GM12878 (cell line): ENCODE results near the gene SLC39A13. TPM values are rescaled to one million over a fixed set of nuclear protein-coding genes. Genes with fewer than 3 reads are reported as not detected.

Source experiments
- BRCA1 ChIP-seq: IDR thresholded peaks from 2 replicates; pipeline ENCODE4 v1.6.1; 2011; ENCODE audit warnings: low read depth, low read length, improper control_type of control experiment
- CBX3 ChIP-seq: fragments of 200-600 bp; sonication (generic); IDR thresholded peaks from 2 replicates; pipeline ENCODE4 v1.6.1; 2016; ENCODE audit warnings: low read depth, borderline replicate concordance
- IRF4 ChIP-seq: IDR thresholded peaks from 2 replicates; pipeline ENCODE4 v1.6.1; 2011; ENCODE audit warnings: low read depth, low read length
- MEF2B ChIP-seq: fragments of 450-650 bp; IDR thresholded peaks from 2 replicates; pipeline ENCODE4 v1.6.1; 2018; ENCODE audit warnings: mild to moderate bottlenecking, moderate library complexity; ENCODE audit not compliant: partially characterized antibody, poor library complexity, severe bottlenecking
- NFYA ChIP-seq: IDR thresholded peaks from 2 replicates; pipeline ENCODE4 v1.6.1; 2011; ENCODE audit warnings: low read depth, mild to moderate bottlenecking, low read length, improper control_type of control experiment, borderline replicate concordance
- PAX8 ChIP-seq: fragments of 450-650 bp; IDR thresholded peaks from 2 replicates; pipeline ENCODE4 v1.6.1; 2017; ENCODE audit warnings: mild to moderate bottlenecking, moderate library complexity
- PML ChIP-seq: IDR thresholded peaks from 2 replicates; pipeline ENCODE4 v1.6.1; 2012; ENCODE audit warnings: low read length, inconsistent platforms
- POU2F2 ChIP-seq: IDR thresholded peaks from 3 replicates; pipeline ENCODE4 v1.6.1; 2011; ENCODE audit warnings: low read depth, mild to moderate bottlenecking, low read length, borderline replicate concordance
- RAD21 ChIP-seq: IDR thresholded peaks from 2 replicates; pipeline ENCODE4 v1.6.1; 2011; ENCODE audit warnings: mild to moderate bottlenecking, low read depth, low read length, moderate library complexity; ENCODE audit not compliant: insufficient read depth
- SMARCA5 ChIP-seq: fragments of 450-650 bp; IDR thresholded peaks from 2 replicates; pipeline ENCODE4 v1.6.1; 2017; ENCODE audit warnings: mild to moderate bottlenecking
- ZSCAN29 ChIP-seq: fragments of 450-650 bp; IDR thresholded peaks from 2 replicates; pipeline ENCODE4 v1.6.1; 2017; ENCODE audit warnings: mild to moderate bottlenecking, moderate library complexity
- polyA plus RNA-seq, 11 experiments: library from polyadenylated mRNA; depleted of rRNA in 4 of 11; unstranded in 6 of 11; stranded (reverse) in 5 of 11; fragments of >200 nt; fragmentation: Nextera tagmentation in 4 of 11; fragmentation: Illumina TruSeq in 1 of 11; extraction: Ambion mirVana in 4 of 11; extraction: Trizol in 1 of 11; gene quantifications; 1 replicate in 1 of 11; 2 replicates in 10 of 11; pipeline versions ENCODE4 v1.2.1 to v1.2.3, GENCODE V29; 2011 to 2016; ENCODE audit warnings: inconsistent platforms in 2 of 11, missing spikeins in 2 of 11, low read depth in 1 of 11
- total RNA-seq, 4 experiments: library from RNA; depleted of rRNA in 3 of 4; stranded (reverse); fragments of >200 nt in 3 of 4; fragmentation: Illumina TruSeq in 1 of 4; extraction: Trizol in 1 of 4; gene quantifications; 2 replicates each; pipeline versions ENCODE4 v1.2.1 to v1.2.3, GENCODE V29; 2013 to 2021
- TF ChIP-seq, protein P1 (sequence below): fragments of 450-650 bp; IDR thresholded peaks from 2 replicates; pipeline ENCODE4 v1.6.1; 2018; ENCODE audit warnings: borderline replicate concordance, mild to moderate bottlenecking; ENCODE audit not compliant: partially characterized antibody
- TF ChIP-seq, protein P2 (sequence below): fragments of 450-650 bp; IDR thresholded peaks from 2 replicates; pipeline ENCODE4 v1.6.1; 2016; ENCODE audit warnings: mild to moderate bottlenecking, moderate library complexity, borderline replicate concordance
- TF ChIP-seq, protein P3 (sequence below), 3 experiments: IDR thresholded peaks in 2 of 3; conservative IDR thresholded peaks in 1 of 3; 2 replicates each; pipeline ENCODE4 v1.5.1; 2011; ENCODE audit warnings: low read depth in 3 of 3, low read length in 3 of 3, mild to moderate bottlenecking in 3 of 3, control low read depth in 2 of 3, moderate library complexity in 2 of 3, inconsistent platforms in 1 of 3, mixed read lengths in 1 of 3; ENCODE audit not compliant: control insufficient read depth in 2 of 3, insufficient read depth in 1 of 3; ENCODE audit errors: extremely low read depth in 1 of 3
- TF ChIP-seq, protein P4 (sequence below): IDR thresholded peaks from 2 replicates; pipeline ENCODE4 v1.6.1; 2012; ENCODE audit warnings: low read depth, low read length, improper control_type of control experiment
- TF ChIP-seq, protein P5 (sequence below): IDR thresholded peaks from 2 replicates; pipeline ENCODE4 v1.6.1; 2011; ENCODE audit warnings: borderline replicate concordance, low read depth, mild to moderate bottlenecking, moderate library complexity, low read length; ENCODE audit not compliant: insufficient read depth, poor library complexity, severe bottlenecking
- TF ChIP-seq, protein P6 (sequence below): IDR thresholded peaks from 2 replicates; pipeline ENCODE4 v1.6.1; 2012; ENCODE audit warnings: low read depth, low read length, improper control_type of control experiment

Gene SLC39A13
- total and polyA plus RNA-seq, 10 of the 15 experiments (the other 5 are each of a cell fraction or from before 2014, with no cell fraction given) = 0.23 to 19.8 (median 6.3) TPM

DNA sequence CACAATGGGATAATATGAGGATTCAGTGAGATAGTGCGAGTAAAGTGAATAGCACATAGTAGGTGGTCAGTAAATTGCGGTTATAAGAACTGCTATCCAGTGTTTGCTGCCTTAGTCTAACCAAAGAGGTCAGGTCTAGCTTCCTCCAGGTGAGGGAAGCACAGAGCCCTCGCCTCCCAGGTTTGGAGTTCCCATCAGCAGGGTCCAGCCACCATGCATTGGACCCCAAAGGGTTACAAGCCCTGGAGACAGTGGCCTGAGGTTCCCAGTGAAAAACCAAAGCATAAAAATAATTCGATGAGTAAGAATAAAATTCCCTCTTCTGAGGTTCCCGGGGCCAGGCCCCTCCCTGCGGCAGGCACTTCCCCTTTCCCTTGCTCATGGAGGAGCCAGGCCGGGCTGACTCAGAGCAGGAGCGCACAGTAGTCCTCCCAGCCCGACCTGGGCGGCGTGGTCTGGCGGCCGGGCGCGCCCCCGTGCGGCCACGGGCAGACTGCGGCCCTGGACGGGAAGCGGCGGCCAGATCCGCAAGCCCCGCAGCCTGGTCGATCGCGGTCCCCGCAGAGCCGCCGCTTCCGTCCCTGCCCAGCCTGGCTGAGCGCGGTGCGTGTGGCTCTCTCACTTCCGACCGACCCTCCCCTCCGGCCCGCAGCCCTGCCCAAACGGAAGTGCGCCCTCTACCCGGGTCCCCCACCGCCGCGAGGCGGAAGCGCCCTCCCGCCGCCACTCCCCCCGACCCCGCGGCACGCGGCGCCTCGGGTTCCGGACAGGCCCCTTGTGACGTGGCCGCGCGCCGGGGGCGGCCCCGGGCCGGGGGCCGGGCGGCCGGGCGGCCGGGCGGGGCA is at the start of gene SLC39A13 (continued):
- TF ChIP-seq RAD21 (peak; percentile 87), PML (no peak; the same call in 1 of the 2 replicates), MEF2B (peak; percentile 68), ZSCAN29 (peak; percentile 92), IRF4 (no peak), SMARCA5 (peak; percentile 99), CBX3 (no peak), POU2F2 (peak; percentile 75; the same call in 2 of the 3 replicates), NFYA (no peak), PAX8 (no peak), BRCA1 (no peak)
- TF ChIP-seq, protein P1, sequence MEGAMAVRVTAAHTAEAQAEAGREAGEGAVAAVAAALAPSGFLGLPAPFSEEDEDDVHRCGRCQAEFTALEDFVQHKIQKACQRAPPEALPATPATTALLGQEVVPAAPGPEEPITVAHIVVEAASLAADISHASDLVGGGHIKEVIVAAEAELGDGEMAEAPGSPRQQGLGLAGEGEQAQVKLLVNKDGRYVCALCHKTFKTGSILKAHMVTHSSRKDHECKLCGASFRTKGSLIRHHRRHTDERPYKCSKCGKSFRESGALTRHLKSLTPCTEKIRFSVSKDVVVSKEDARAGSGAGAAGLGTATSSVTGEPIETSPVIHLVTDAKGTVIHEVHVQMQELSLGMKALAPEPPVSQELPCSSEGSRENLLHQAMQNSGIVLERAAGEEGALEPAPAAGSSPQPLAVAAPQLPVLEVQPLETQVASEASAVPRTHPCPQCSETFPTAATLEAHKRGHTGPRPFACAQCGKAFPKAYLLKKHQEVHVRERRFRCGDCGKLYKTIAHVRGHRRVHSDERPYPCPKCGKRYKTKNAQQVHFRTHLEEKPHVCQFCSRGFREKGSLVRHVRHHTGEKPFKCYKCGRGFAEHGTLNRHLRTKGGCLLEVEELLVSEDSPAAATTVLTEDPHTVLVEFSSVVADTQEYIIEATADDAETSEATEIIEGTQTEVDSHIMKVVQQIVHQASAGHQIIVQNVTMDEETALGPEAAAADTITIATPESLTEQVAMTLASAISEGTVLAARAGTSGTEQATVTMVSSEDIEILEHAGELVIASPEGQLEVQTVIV = peak; percentile 56
- TF ChIP-seq, protein P2, sequence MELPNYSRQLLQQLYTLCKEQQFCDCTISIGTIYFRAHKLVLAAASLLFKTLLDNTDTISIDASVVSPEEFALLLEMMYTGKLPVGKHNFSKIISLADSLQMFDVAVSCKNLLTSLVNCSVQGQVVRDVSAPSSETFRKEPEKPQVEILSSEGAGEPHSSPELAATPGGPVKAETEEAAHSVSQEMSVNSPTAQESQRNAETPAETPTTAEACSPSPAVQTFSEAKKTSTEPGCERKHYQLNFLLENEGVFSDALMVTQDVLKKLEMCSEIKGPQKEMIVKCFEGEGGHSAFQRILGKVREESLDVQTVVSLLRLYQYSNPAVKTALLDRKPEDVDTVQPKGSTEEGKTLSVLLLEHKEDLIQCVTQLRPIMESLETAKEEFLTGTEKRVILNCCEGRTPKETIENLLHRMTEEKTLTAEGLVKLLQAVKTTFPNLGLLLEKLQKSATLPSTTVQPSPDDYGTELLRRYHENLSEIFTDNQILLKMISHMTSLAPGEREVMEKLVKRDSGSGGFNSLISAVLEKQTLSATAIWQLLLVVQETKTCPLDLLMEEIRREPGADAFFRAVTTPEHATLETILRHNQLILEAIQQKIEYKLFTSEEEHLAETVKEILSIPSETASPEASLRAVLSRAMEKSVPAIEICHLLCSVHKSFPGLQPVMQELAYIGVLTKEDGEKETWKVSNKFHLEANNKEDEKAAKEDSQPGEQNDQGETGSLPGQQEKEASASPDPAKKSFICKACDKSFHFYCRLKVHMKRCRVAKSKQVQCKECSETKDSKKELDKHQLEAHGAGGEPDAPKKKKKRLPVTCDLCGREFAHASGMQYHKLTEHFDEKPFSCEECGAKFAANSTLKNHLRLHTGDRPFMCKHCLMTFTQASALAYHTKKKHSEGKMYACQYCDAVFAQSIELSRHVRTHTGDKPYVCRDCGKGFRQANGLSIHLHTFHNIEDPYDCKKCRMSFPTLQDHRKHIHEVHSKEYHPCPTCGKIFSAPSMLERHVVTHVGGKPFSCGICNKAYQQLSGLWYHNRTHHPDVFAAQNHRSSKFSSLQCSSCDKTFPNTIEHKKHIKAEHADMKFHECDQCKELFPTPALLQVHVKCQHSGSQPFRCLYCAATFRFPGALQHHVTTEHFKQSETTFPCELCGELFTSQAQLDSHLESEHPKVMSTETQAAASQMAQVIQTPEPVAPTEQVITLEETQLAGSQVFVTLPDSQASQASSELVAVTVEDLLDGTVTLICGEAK = peak; percentile 96
- TF ChIP-seq, protein P3, sequence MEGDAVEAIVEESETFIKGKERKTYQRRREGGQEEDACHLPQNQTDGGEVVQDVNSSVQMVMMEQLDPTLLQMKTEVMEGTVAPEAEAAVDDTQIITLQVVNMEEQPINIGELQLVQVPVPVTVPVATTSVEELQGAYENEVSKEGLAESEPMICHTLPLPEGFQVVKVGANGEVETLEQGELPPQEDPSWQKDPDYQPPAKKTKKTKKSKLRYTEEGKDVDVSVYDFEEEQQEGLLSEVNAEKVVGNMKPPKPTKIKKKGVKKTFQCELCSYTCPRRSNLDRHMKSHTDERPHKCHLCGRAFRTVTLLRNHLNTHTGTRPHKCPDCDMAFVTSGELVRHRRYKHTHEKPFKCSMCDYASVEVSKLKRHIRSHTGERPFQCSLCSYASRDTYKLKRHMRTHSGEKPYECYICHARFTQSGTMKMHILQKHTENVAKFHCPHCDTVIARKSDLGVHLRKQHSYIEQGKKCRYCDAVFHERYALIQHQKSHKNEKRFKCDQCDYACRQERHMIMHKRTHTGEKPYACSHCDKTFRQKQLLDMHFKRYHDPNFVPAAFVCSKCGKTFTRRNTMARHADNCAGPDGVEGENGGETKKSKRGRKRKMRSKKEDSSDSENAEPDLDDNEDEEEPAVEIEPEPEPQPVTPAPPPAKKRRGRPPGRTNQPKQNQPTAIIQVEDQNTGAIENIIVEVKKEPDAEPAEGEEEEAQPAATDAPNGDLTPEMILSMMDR (IDR thresholded peaks at IDR 0.05 in 2 of 3, conservative IDR thresholded peaks at IDR 0.05 in 1 of 3; ENCODE audit: control insufficient read depth in 2 of 3, extremely low read depth in 1 of 3, insufficient read depth in 1 of 3, low read depth in 3 of 3, low read length in 3 of 3) = peak; percentile 71 to 96 (median 79); a peak in 4 of 6 replicates
- TF ChIP-seq, protein P4, sequence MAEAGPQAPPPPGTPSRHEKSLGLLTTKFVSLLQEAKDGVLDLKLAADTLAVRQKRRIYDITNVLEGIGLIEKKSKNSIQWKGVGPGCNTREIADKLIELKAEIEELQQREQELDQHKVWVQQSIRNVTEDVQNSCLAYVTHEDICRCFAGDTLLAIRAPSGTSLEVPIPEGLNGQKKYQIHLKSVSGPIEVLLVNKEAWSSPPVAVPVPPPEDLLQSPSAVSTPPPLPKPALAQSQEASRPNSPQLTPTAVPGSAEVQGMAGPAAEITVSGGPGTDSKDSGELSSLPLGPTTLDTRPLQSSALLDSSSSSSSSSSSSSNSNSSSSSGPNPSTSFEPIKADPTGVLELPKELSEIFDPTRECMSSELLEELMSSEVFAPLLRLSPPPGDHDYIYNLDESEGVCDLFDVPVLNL = no peak
- TF ChIP-seq, protein P5, sequence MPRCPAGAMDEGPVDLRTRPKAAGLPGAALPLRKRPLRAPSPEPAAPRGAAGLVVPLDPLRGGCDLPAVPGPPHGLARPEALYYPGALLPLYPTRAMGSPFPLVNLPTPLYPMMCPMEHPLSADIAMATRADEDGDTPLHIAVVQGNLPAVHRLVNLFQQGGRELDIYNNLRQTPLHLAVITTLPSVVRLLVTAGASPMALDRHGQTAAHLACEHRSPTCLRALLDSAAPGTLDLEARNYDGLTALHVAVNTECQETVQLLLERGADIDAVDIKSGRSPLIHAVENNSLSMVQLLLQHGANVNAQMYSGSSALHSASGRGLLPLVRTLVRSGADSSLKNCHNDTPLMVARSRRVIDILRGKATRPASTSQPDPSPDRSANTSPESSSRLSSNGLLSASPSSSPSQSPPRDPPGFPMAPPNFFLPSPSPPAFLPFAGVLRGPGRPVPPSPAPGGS = peak; percentile 90
- TF ChIP-seq, protein P6, sequence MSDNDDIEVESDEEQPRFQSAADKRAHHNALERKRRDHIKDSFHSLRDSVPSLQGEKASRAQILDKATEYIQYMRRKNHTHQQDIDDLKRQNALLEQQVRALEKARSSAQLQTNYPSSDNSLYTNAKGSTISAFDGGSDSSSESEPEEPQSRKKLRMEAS = peak; percentile 90
